Coronary artery (tissue), 2 donors: ENCODE data around the gene TPRA1.

Experiments used
- DNase-seq: peaks from one replicate; pipeline ENCODE4 v3.0.0-alpha.2; 2017; ENCODE audit warnings: low spot score
- H3K27ac ChIP-seq, 2 donors: fragments of 200-600 bp; sonication (generic); one replicate each; pipeline ENCODE4 v1.5.1; 2016 to 2019
- H3K4me3 ChIP-seq: fragments of 200-600 bp; sonication (generic); 2 replicates; pipeline ENCODE4 v1.5.1; 2016; ENCODE audit warnings: mild to moderate bottlenecking, moderate library complexity
- CTCF ChIP-seq: fragments of 200-600 bp; sonication (generic); IDR thresholded peaks from one replicate; pipeline ENCODE4 v1.5.1; 2019; ENCODE audit warnings: antibody characterized with exemption

The TPRA1 gene

DNA sequence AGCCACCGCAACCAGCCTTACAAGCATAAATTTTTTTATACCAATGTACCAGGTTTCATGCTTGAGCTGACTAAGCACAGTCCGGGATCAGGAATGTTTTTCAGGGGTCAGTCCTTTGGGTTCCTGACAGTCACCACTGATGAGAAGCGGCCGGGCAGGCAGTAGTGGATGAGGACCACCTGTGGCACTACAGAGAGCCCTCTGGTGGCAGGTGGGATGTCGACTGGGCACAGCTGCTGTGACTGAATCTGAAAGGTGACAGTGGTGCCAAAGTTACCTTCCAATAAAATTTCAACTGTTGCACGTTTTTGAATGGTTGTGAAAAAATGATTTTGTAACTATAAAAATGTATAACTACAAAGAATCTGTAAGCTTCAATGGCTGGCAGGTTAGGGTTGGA, 34.0 kb downstream of the TPRA1 start:
- no peak for TF ChIP-seq CTCF

GRCh38 chr3:127555108-127555507, 35.4 kb downstream of the TPRA1 start:
- DNase-seq: no peak
- Histone ChIP-seq H3K4me3 (no peak overlapping the region), H3K27ac (no peak overlapping the region)
- no peak for TF ChIP-seq CTCF

More for the DNA sequence above, 34.0 kb downstream of the TPRA1 start:
- DNase-seq: no peak
- Histone ChIP-seq H3K4me3 (no peak overlapping the region), H3K27ac (no peak overlapping the region)

DNA sequence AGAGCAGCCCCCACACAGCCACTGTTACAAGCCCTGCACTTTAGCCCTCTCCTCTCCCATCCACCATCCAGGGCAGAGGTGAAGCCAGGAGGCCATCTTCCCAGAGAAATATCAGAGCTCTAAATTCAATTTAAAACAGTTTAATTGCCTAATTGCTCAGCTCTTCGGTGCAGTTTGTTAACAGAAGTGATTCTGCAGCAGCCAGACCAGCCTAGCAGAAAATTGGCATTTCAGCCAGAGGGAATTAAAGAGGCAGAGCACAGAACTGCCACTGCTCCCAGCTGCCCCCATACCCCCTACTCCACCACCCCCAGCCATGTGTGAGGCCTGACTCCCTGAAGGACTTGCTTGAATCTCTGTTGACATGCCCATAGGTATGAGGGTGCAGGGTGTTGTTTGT, 38.5 kb downstream of the TPRA1 start:
- no peak for TF ChIP-seq CTCF
- DNase-seq: no peak
- no peak overlapping the region for H3K27ac ChIP-seq
- no peak overlapping the region for H3K4me3 ChIP-seq

DNA sequence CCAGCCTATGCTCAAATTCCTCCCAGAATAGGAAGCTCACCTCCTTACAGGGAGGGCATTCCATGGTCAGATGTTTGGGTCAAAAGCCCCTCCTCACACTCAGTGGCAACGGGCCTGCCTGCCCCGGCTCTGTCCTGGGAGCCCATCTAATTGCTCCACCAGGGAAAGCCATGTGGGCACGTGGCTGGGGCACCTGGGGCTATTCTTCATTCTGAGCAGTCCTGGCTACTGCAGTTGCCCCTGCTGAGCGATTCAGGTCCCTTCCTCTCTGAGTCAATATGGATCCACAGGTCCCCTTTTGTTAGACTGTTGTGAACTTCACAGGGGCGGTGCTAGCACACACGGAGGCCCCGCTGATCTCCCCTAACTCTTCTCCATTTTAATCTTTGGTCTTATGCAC, 39.4 kb downstream of the TPRA1 start:
- Histone ChIP-seq H3K4me3 (no peak overlapping the region), H3K27ac (no peak overlapping the region)
- DNase-seq: no peak
- TF ChIP-seq CTCF: no peak

- no peak for TF ChIP-seq CTCF
- H3K4me3 ChIP-seq: no peak overlapping the region
- no peak for DNase-seq
- H3K27ac ChIP-seq: no peak overlapping the region
Observed at GRCh38 chr3:127550468-127551157, 39.9 kb downstream of the TPRA1 start.

GRCh38 chr3:127549826-127550467, 40.6 kb downstream of the TPRA1 start:
- no peak overlapping the region for H3K4me3 ChIP-seq
- H3K27ac ChIP-seq: no peak overlapping the region
- DNase-seq: no peak
- TF ChIP-seq CTCF: no peak
